H9 (cell line): Measurements from ENCODE around the gene TMBIM1. TPM values are rescaled to one million over a fixed set of nuclear protein-coding genes. Genes with fewer than 3 reads are reported as not detected.

ENCODE experiments used
- DNase-seq: peaks from one replicate; pipeline ENCODE4 v3.0.0-alpha.2; 2017
- H2AFZ ChIP-seq: one replicate; pipeline ENCODE4 v1.6.1; 2013; ENCODE audit warnings: mild to moderate bottlenecking, low read length, control low read depth, moderate library complexity
- H2AK5ac ChIP-seq: 2 replicates; pipeline ENCODE4 v1.6.1; 2013; ENCODE audit warnings: low read length, control low read depth, mixed read lengths; ENCODE audit not compliant: insufficient read length
- H2BK120ac ChIP-seq: one replicate; pipeline ENCODE4 v1.6.1; 2013; ENCODE audit warnings: low read depth, mild to moderate bottlenecking, low read length, control low read depth, inconsistent platforms; ENCODE audit not compliant: poor library complexity, severe bottlenecking
- H2BK12ac ChIP-seq: 2 replicates; pipeline ENCODE4 v1.6.1; 2013; ENCODE audit warnings: low read length, control low read depth, mixed read lengths, low read depth; ENCODE audit not compliant: insufficient read length
- H2BK15ac ChIP-seq: 2 replicates; pipeline ENCODE4 v1.6.1; 2013; ENCODE audit warnings: low read depth, low read length, control low read depth
- H2BK20ac ChIP-seq: one replicate; pipeline ENCODE4 v1.6.1; 2013; ENCODE audit warnings: low read depth, mild to moderate bottlenecking, low read length, control low read depth, inconsistent platforms; ENCODE audit not compliant: poor library complexity, severe bottlenecking
- H2BK5ac ChIP-seq: 2 replicates; pipeline ENCODE4 v1.6.1; 2013; ENCODE audit warnings: low read length, control low read depth, mixed read lengths; ENCODE audit not compliant: insufficient read length
- H3K14ac ChIP-seq: 2 replicates; pipeline ENCODE4 v1.6.1; 2013; ENCODE audit warnings: low read length, control low read depth; ENCODE audit not compliant: insufficient read depth
- H3K18ac ChIP-seq: 2 replicates; pipeline ENCODE4 v1.6.1; 2013; ENCODE audit warnings: low read depth, mild to moderate bottlenecking, mixed read lengths, low read length, control low read depth; ENCODE audit not compliant: insufficient read length
- H3K23ac ChIP-seq: 2 replicates; pipeline ENCODE4 v1.6.1; 2013; ENCODE audit warnings: low read length, control low read depth, mixed read lengths, low read depth; ENCODE audit not compliant: insufficient read length
- H3K23me2 ChIP-seq: 2 replicates; pipeline ENCODE4 v1.6.1; 2013; ENCODE audit warnings: low read depth, mild to moderate bottlenecking, mixed read lengths, low read length, control low read depth; ENCODE audit not compliant: insufficient read length, poor library complexity, severe bottlenecking
- H3K27ac ChIP-seq: 2 replicates; pipeline ENCODE4 v1.5.1; 2013; ENCODE audit warnings: low read length, control low read depth, mixed read lengths, low read depth; ENCODE audit not compliant: insufficient read length
- H3K27me3 ChIP-seq: 2 replicates; pipeline ENCODE4 v1.6.1; 2013; ENCODE audit warnings: low read length, control low read depth, inconsistent platforms; ENCODE audit not compliant: insufficient read depth
- H3K4ac ChIP-seq: 2 replicates; pipeline ENCODE4 v1.6.1; 2013; ENCODE audit warnings: low read depth, mild to moderate bottlenecking, control low read depth, inconsistent platforms, low read length, moderate library complexity
- H3K4me1 ChIP-seq: 2 replicates; pipeline ENCODE4 v1.6.1; 2013; ENCODE audit warnings: low read length, control low read depth, inconsistent platforms; ENCODE audit not compliant: insufficient read depth
- H3K4me2 ChIP-seq: 2 replicates; pipeline ENCODE4 v1.6.1; 2013; ENCODE audit warnings: low read length, control low read depth, mixed read lengths; ENCODE audit not compliant: insufficient read length, insufficient read depth
- H3K56ac ChIP-seq: 2 replicates; pipeline ENCODE4 v1.6.1; 2013; ENCODE audit warnings: low read depth, mild to moderate bottlenecking, mixed read lengths, low read length, control low read depth; ENCODE audit not compliant: insufficient read length
- H3K79me1 ChIP-seq: 2 replicates; pipeline ENCODE4 v1.6.1; 2013; ENCODE audit warnings: low read depth, mild to moderate bottlenecking, moderate library complexity, low read length, control low read depth, inconsistent platforms; ENCODE audit not compliant: insufficient read depth, poor library complexity, severe bottlenecking
- H3K79me2 ChIP-seq: 2 replicates; pipeline ENCODE4 v1.6.1; 2013; ENCODE audit warnings: low read length, control low read depth, inconsistent platforms; ENCODE audit not compliant: insufficient read depth
- H3K9ac ChIP-seq: 2 replicates; pipeline ENCODE4 v1.6.1; 2013; ENCODE audit warnings: low read length, control low read depth, mixed read lengths; ENCODE audit not compliant: insufficient read length; ENCODE audit errors: extremely low read depth
- H3K9me3 ChIP-seq: one replicate; pipeline ENCODE4 v1.6.1; 2013; ENCODE audit warnings: low read depth, low read length, inconsistent platforms; ENCODE audit not compliant: control insufficient read depth
- H3T11ph ChIP-seq: one replicate; pipeline ENCODE4 v1.6.1; 2013; ENCODE audit warnings: mild to moderate bottlenecking, low read length, control low read depth, inconsistent platforms
- H4K20me1 ChIP-seq: one replicate; pipeline ENCODE4 v1.6.1; 2013; ENCODE audit not compliant: control insufficient read depth, insufficient read length, insufficient read depth
- H4K5ac ChIP-seq: 2 replicates; pipeline ENCODE4 v1.6.1; 2013; ENCODE audit warnings: low read depth, mild to moderate bottlenecking, mixed read lengths, low read length, control low read depth; ENCODE audit not compliant: insufficient read length
- H4K8ac ChIP-seq: replicated peaks from 2 replicates; pipeline ENCODE4 v1.6.1; 2013; ENCODE audit warnings: low read length, control low read depth, mixed read lengths, low read depth; ENCODE audit not compliant: insufficient read length
- H4K91ac ChIP-seq: 2 replicates; pipeline ENCODE4 v1.6.1; 2013; ENCODE audit warnings: low read depth, mild to moderate bottlenecking, moderate library complexity, mixed read lengths, low read length, control low read depth; ENCODE audit not compliant: insufficient read length
- H3K27ac Mint-ChIP-seq, 3 experiments: 2 replicates in 2 of 3; 3 replicates in 1 of 3; pipeline ENCODE4 v1.8.0; 2020 to 2021; ENCODE audit warnings: mixed read lengths in 3 of 3, mild to moderate bottlenecking in 1 of 3, moderate library complexity in 1 of 3
- H3K27me3 Mint-ChIP-seq: 2 replicates; pipeline ENCODE4 v1.8.0; 2021; ENCODE audit warnings: low read depth, mild to moderate bottlenecking, moderate library complexity, mixed read lengths
- H3K36me3 Mint-ChIP-seq, 3 experiments: 2 replicates in 2 of 3; 3 replicates in 1 of 3; pipeline ENCODE4 v1.8.0; 2020 to 2021; ENCODE audit warnings: low read depth in 3 of 3, mixed read lengths in 3 of 3; ENCODE audit not compliant: insufficient read depth in 1 of 3
- H3K4me1 Mint-ChIP-seq, 2 experiments: 2 replicates each; pipeline ENCODE4 v1.8.0; 2020; ENCODE audit warnings: mixed read lengths in 2 of 2
- H3K4me3 Mint-ChIP-seq, 2 experiments: 2 replicates in 1 of 2; 3 replicates in 1 of 2; pipeline ENCODE4 v1.8.0; 2020 to 2021; ENCODE audit warnings: mild to moderate bottlenecking in 2 of 2, mixed read lengths in 2 of 2, moderate library complexity in 1 of 2
- H3K9me3 Mint-ChIP-seq, 2 experiments: 2 replicates in 1 of 2; 3 replicates in 1 of 2; pipeline ENCODE4 v1.8.0; 2020; ENCODE audit warnings: mild to moderate bottlenecking in 2 of 2, mixed read lengths in 2 of 2, moderate library complexity in 1 of 2
- CTCF ChIP-seq: fragments of 200-600 bp; sonication (generic); conservative IDR thresholded peaks from 3 replicates; pipeline ENCODE4 v1.8.0; 2021; ENCODE audit warnings: antibody characterized with exemption, mild to moderate bottlenecking
- WGBS: extraction: QIAGEN DNeasy Blood & Tissue Kit; methylation state at CpG from one replicate; pipeline ENCODE4 v1.1.7; 2013; ENCODE audit warnings: missing lambda C conversion rate, low lambda C conversion rate, mixed read lengths; ENCODE audit not compliant: insufficient read length; ENCODE audit errors: extremely low coverage; 5-methylcytosine and 5-hydroxymethylcytosine counted together
- total RNA-seq: library from RNA; stranded (reverse); gene quantifications from 2 replicates; pipeline ENCODE4 v1.2.1, GENCODE V29; 2021

Gene TMBIM1
- total RNA-seq, 1 experiment from 2014 or later = 17.4 TPM

GRCh38 chr2:218261423-218262236 lies 30.7 kb downstream of the TMBIM1 start:
- H2AK5ac ChIP-seq = no peak overlapping the region
- no peaks in the 10 kb centered on the region for H4K20me1 ChIP-seq
- no peaks in the 10 kb centered on the region for H3K23me2 ChIP-seq
- H3K4me3 Mint-ChIP-seq = peak overlapping the region; percentile 15 to 42; a peak in 3 of 5 replicates
- H3K9me3 ChIP-seq = no peaks in the 10 kb centered on the region
- peak overlapping the region; percentile 76 to 88 (median 79); a peak in 4 of 7 replicates for H3K27ac Mint-ChIP-seq
- H3K4me1 Mint-ChIP-seq = peaks cover 23 to 34% of the 10 kb centered on the region in 2 experiments
- no peaks in the 10 kb centered on the region for H3K9me3 Mint-ChIP-seq
- no peak overlapping the region for H2AFZ ChIP-seq
- H2BK12ac ChIP-seq = no peak overlapping the region
- no peak overlapping the region for H2BK15ac ChIP-seq
- no peak overlapping the region for H3K18ac ChIP-seq
- no peaks in the 10 kb centered on the region for H3K27me3 ChIP-seq
- peaks cover 4% of the 10 kb centered on the region; the same call in 1 of the 2 replicates for H3K4me1 ChIP-seq
- WGBS = no CpG with 5 or more reads among the region's 8 CpGs
- H3K27ac ChIP-seq = no peak overlapping the region
- no peak overlapping the region for H2BK20ac ChIP-seq
- no peak overlapping the region for H2BK5ac ChIP-seq
- H3K79me2 ChIP-seq = no peaks in the 10 kb centered on the region
- H4K91ac ChIP-seq = no peak overlapping the region
- H3K4ac ChIP-seq = no peak overlapping the region
- no peak overlapping the region for H2BK120ac ChIP-seq
- no peak overlapping the region for H4K8ac ChIP-seq
- H3K79me1 ChIP-seq = no peaks in the 10 kb centered on the region
- no peak overlapping the region for H3K4me2 ChIP-seq
- no peak for TF ChIP-seq CTCF
- peak overlapping the region; percentile 20; the same call in 1 of the 2 replicates for H3K14ac ChIP-seq
- H3K36me3 Mint-ChIP-seq = peaks cover 6 to 25% (median 21%) of the 10 kb centered on the region in 3 experiments; a peak in 6 of 7 replicates
- no peaks in the 10 kb centered on the region for H3K27me3 Mint-ChIP-seq
- H3K23ac ChIP-seq = no peak overlapping the region
- no peak overlapping the region for H3T11ph ChIP-seq
- H3K9ac ChIP-seq = no peak overlapping the region
- no peak for DNase-seq
- no peak overlapping the region for H3K56ac ChIP-seq
- H4K5ac ChIP-seq = no peak overlapping the region
